Stomach (tissue), 4 donors: Measurements from ENCODE around the gene CRYGD.

Experiments
- POLR2A ChIP-seq, 4 donors: fragments of 450-650 bp; IDR thresholded peaks; one replicate each; pipeline ENCODE4 v1.6.1; 2016; ENCODE audit warnings: antibody characterized with exemption in 4 of 4, control low read depth in 2 of 4, mild to moderate bottlenecking in 1 of 4, moderate library complexity in 1 of 4
- POLR2AphosphoS5 ChIP-seq, 3 donors: sonication (generic); formaldehyde crosslinking; IDR thresholded peaks; one replicate each; pipeline ENCODE4 v1.6.1; 2016; ENCODE audit warnings: antibody characterized with exemption in 3 of 3
- TF ChIP-seq, protein P1 (sequence below), 7 experiments: fragments of 450-650 bp in 4 of 7; fragments of 200-600 bp in 3 of 7; sonication (generic) in 3 of 7; IDR thresholded peaks; one replicate each; pipeline ENCODE4 v1.5.1; 2016 to 2019; ENCODE audit warnings: antibody characterized with exemption in 7 of 7, control low read depth in 2 of 7, mild to moderate bottlenecking in 1 of 7

DNA sequence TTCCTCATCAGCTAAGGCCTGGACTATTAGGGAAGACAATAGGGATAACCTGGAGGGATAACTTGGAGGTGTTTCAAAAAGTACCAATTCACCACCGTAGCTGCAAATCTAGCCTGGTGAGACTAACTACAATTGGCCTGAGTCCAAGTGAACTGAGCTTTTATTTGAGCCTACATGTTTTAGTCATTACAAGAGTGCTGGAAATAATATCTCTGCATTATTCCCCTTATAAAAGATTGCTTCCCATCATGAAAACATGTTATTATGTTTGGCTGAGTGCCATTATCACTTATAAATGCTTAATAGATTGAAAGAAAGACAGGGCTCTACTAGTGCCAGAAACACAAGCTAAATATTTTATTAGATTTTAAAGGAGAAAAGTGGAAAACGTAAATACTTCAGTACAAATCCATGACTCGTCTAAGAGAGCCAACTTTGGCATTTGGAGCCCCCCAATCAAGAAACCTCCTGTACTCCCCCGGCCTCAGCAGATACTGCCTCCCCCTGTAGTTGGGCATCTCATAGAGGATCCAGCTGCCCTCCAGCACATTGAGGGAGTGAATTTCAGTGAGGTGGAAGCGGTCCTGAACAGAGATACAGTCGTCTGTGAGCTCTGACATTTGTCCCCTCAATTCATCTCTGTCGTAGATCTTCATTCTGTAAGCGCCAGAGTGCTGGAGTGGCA is 18.1 kb upstream of the CRYGD start:
- TF ChIP-seq POLR2A (IDR thresholded peaks at IDR 0.05) (no peak), POLR2AphosphoS5 (IDR thresholded peaks at IDR 0.05) (no peak)
- TF ChIP-seq, protein P1, sequence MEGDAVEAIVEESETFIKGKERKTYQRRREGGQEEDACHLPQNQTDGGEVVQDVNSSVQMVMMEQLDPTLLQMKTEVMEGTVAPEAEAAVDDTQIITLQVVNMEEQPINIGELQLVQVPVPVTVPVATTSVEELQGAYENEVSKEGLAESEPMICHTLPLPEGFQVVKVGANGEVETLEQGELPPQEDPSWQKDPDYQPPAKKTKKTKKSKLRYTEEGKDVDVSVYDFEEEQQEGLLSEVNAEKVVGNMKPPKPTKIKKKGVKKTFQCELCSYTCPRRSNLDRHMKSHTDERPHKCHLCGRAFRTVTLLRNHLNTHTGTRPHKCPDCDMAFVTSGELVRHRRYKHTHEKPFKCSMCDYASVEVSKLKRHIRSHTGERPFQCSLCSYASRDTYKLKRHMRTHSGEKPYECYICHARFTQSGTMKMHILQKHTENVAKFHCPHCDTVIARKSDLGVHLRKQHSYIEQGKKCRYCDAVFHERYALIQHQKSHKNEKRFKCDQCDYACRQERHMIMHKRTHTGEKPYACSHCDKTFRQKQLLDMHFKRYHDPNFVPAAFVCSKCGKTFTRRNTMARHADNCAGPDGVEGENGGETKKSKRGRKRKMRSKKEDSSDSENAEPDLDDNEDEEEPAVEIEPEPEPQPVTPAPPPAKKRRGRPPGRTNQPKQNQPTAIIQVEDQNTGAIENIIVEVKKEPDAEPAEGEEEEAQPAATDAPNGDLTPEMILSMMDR (IDR thresholded peaks at IDR 0.05) = no peak
